AG09309 (cell line): ENCODE data around the gene PMEPA1.

Experiments used
- DNase-seq: peaks from one replicate; pipeline ENCODE4 v3.0.0-alpha.2; 2010; ENCODE audit warnings: low read depth
- H3K4me3 ChIP-seq: 2 replicates; pipeline ENCODE4 v1.5.1; 2011; ENCODE audit warnings: mild to moderate bottlenecking, low read depth, low read length, moderate library complexity; ENCODE audit not compliant: control insufficient read depth
- CTCF ChIP-seq: IDR thresholded peaks from 2 replicates; pipeline ENCODE4 v1.5.1; 2011; ENCODE audit warnings: mild to moderate bottlenecking, low read depth, low read length, inconsistent platforms; ENCODE audit not compliant: insufficient read depth, control insufficient read depth; ENCODE audit errors: missing control alignments

The PMEPA1 gene

GRCh38 chr20:57710841-57711240 is 1.0 kb upstream of the PMEPA1 start:
- no peak for TF ChIP-seq CTCF
- DNase-seq: no peak
- peak overlapping the region; percentile 52 for H3K4me3 ChIP-seq

GRCh38 chr20:57708694-57709673 is 831 bp downstream of the PMEPA1 start:
- DNase-seq: no peak
- no peak for TF ChIP-seq CTCF
- H3K4me3 ChIP-seq: peak overlapping the region; percentile 52

GRCh38 chr20:57707849-57708693 is 1.7 kb downstream of the PMEPA1 start:
- peak overlapping the region; percentile 52 for H3K4me3 ChIP-seq
- no peak for TF ChIP-seq CTCF
- no peak for DNase-seq

- TF ChIP-seq CTCF: no peak
These were observed 2.5 kb downstream of the PMEPA1 start for GRCh38 chr20:57707320-57707719.

GRCh38 chr20:57705127-57705899 is 4.5 kb downstream of the PMEPA1 start:
- DNase-seq: no peak
- H3K4me3 ChIP-seq: no peak overlapping the region
- TF ChIP-seq CTCF: no peak

More at GRCh38 chr20:57707320-57707719, 2.5 kb downstream of the PMEPA1 start:
- no peak for DNase-seq
- H3K4me3 ChIP-seq: peak overlapping the region; percentile 52

- DNase-seq: no peak
- TF ChIP-seq CTCF: no peak
- no peak overlapping the region for H3K4me3 ChIP-seq
These were observed 5.6 kb downstream of the PMEPA1 start for GRCh38 chr20:57704245-57704644.
